Cerebellar nuclear complex (tissue), 1 donor: ENCODE results near the gene NSL1.
"Not testable (repeated sequence)": the region's sequence is repeated elsewhere in the genome, so short reads cannot be mapped to it uniquely, and the experiment has no call there.

ENCODE experiments used
- DNase-seq, 2 experiments: peaks; one replicate each; lab custom pipeline; 2025; lab: John Stamatoyannopoulos, UW

NSL1 gene

DNA sequence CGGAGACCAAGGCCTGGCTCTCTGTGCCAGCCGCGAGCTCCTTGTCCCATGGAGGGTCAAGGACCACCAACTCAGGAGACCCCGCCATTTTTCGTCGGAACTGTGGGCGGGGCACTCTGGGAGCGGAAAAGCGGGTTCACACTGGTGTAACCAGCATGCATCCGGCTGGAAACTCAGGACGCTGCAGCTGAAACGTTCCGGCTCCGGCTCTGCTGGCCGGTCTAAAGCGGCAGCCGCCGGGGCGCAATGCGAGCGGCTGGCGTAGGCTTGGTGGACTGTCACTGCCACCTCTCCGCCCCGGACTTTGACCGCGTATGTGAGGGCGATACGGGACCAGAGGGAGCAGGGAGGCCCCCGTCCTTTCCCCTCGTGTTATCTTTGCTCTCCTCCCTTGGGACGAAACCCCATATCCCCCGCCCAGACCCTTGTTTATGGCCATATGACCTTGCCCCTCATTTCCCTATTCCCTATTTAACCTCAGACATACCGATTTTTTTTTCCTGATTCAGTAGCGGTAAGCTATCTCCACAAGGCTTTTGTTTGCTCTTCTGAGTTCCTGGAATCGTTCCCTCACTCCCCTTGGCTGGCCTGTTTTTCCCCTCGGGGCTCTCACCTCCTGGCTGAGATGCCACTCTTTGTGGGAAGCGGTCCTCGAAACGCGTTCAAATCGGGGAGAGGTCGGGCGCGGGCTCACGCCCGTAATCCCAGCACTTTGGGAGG lies at the start of gene NSL1, which contains the start of gene TATDN3:
Gene NSL1 (minus strand): TSS at position 102 of the 720 bp plus-strand sequence. CDS start 14 bp downstream, at position 88.
Gene TATDN3 (plus strand): TSS at position 219 of the 720 bp plus-strand sequence. CDS start 28 bp downstream, at position 247.
- DNase-seq = peak in 1 of 2 experiments; percentile 52

GRCh38 chr1:212838145-212838544 lies 46.6 kb upstream of the NSL1 start:
- DNase-seq = no peak

DNA sequence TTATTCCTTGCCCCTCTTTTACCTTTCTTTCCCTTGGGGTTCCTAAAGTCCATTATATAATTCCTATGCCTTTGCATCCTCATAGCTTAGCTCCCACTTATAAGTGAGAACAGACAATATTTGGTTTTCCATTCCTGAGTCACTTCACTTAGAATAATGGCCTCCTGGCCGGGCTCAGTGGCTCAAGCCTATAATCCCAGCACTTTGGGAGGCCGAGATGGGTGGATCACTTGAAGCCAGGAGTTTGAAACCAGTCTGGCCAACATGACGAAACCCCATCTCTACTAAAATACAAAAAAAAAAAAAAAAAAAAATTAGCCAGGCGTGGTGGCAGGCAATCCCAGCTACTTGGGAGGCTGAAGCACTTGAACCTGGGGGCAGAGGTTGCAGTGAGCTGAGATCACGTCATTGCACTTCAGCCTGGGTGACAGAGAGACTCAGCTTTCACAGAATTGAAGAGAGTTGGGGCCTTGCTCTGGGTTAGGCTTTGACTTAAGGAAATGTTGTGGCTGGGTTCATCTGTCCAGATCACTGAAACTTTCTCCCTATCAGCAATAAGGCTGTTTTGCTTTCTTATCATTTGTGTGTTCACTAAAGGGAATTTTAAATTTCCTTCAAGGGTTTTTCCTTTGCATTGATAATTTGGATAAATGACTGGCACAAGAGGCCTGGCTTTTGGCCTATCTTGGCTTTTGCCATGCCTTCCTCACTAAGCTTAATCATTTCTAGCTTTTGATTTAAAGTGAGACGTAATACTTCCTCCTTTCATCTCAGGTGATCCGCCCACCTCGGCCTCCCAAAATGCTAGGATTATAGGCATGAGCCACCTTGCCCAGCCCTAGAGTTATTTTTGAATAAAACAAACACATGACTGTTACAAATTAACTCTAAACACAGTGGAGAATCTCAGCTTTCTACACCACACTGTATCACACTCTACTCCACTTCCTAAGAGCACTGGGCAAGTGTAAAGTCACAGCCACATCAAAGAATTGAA lies 41.9 kb upstream of the NSL1 start:
- DNase-seq = not testable (repeated sequence)

DNA sequence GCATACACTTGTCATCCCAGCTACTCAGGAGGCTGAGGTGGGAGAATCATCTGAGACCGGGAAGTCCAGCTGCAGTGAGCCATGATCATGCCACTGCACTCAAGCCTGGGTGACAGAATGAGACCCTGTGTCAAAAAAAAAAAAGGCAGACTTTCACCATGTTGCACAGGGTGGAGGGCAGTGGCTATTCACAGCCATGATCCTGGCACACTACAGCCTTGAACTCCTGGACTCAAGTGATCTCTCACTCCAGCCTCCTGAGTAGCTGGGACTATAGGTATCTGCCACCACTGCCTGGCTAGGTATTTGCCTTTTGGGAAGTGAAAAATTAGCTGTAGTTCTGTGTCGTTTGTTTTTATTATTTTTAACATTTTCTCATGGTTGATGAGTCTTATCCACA lies 36.8 kb upstream of the NSL1 start:
- no peak for DNase-seq

DNA sequence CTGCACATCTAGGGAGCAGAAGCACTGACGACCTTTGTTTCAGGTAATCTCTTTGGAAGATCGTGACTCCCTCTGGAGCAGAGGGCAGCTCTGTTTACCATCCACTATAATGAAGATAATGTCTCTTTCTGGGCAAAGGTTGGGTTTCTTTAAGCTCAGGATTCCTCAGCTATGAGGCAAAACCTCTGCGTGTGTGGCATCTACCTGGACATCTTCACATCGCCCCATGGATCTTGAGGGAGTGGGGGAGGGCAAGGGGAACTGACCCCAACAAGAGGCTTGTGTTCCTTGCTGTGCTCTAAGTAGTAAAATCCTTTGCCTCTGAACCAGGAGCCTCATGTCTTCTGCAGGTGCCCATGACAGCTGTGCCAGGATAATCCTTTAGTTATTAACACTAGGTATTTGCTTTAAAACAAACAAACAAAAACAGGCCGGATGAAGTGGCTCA lies 36.3 kb upstream of the NSL1 start:
- no peak for DNase-seq

DNA sequence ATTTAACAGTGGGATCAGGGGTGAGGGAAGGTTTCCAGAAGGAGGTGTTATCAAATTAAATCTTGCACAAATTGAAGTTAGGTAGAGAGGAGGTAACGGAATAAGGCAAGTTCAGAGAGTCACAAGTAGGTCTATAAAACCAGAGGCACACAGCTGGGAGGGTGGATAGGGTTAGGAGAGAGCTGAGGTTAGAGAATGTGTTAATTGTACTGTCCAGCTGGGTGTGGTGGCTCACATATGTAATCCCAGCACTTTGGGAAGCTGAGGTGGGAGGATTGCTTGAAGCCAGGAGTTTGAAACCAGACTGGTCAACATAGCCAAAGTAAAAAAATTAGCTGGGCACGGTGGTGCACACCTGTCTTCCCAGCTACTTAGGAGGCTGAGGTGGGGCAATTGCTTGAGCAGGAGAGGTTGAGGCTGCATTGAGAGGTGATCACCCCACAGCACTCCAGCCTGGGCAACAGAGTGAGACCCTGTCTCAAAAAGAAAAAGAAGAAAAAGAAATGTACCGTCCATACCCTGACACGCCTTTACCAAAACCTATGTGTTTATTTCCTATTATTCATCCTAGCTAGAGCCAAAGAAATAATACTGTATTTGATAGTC lies 35.7 kb upstream of the NSL1 start:
- no peak for DNase-seq

- DNase-seq = no peak
These were observed 34.3 kb upstream of the NSL1 start for GRCh38 chr1:212825798-212826452.

- no peak for DNase-seq
These were observed 32.6 kb upstream of the NSL1 start for GRCh38 chr1:212824201-212824600.

DNA sequence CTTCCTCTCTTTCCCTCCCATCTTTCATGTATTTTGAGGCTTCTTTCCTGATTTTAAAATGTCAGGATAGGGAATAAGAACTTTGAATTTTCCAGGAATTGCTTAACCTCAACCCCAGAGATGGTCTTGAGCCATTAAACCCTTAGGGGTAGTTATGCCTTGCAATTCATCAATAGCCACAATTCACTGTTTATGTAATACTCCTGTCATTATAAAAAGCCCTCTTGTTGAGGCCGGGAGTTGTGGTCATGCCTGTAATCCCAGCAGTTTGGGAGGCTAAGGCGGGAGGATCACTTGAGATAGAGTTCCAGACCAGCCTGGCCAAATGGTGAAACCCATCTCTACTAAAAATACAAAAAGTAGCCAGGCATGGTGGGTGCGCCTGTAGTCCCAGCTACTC lies 31.4 kb upstream of the NSL1 start:
- no peak for DNase-seq

GRCh38 chr1:212820969-212821368 lies 29.4 kb upstream of the NSL1 start:
- DNase-seq = no peak

DNA sequence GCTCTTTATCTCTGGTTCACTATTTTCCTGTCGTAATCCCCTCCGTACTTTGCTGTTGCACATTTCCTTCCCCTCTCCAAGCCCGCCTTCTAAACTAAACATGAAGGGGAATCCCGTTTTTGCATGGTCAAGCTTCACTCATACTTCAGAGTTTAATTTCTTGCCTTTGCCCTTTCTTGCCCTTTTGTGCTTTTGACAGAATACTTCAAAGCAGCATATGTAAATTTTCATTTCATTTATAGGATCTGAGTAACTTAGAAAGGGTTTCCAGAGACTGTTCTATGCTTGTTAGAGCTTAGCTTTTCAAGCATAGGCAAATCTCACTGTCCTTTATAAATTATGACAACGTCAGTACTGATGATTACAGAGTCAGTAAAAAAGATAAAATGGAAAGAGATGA lies 28.1 kb upstream of the NSL1 start:
- DNase-seq = no peak

- DNase-seq = no peak
These were observed 25.1 kb upstream of the NSL1 start for GRCh38 chr1:212816567-212817278.

GRCh38 chr1:212814537-212815334 lies 23.2 kb upstream of the NSL1 start:
- no peak for DNase-seq

- DNase-seq = no peak
These were observed 14.2 kb upstream of the NSL1 start for GRCh38 chr1:212805767-212806166.

- no peak for DNase-seq
These were observed 6.1 kb upstream of the NSL1 start for GRCh38 chr1:212797681-212798080.

GRCh38 chr1:212794561-212795014 lies 3.0 kb upstream of the NSL1 start:
- no peak for DNase-seq

DNA sequence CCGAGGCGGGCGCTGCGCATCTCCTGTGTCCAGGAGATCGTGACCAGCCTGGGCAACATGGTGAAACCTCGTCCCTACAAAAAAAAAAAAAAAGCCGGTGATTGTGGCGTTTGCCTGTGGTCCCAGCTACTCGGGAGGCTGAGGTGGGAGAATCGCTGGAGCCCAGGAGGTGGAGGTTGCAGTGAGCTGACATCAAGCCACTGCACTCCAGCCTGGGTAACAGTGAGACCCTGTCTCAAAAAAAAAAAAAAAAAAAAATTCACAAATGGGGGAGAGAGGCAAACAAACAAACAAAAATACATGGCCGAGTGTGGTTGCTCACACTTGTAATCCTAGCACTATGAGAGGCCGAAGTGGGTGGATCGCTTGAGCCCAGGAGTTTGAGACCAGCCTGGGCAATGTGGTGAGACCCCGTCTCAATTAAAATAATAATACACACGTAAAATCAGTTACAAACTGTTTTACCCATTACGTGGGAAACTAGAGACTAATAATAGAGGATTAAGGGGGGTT lies 875 bp upstream of the NSL1 start:
- DNase-seq = no peak

- no peak for DNase-seq
These were observed 309 bp downstream of the NSL1 start for GRCh38 chr1:212791261-212791675.

DNA sequence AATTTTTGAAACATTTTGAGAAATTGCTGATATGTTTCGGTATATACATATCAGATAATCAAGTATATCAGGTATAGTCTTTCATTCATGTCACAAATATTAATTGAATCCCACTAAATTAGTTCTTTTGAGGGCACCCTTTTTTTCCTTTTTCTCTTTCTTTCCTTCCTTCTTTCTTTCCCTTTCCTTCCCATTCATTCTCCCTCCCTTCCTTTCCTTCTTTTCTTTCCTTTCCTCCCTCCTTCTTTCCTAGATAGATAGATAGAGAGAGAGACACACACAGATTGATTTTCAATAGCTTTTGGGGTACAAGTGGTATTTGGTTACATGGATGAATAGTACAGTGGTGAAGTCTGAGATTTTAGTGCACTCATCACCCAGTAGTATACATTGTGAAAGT lies 5.7 kb downstream of the NSL1 start:
- no peak for DNase-seq

GRCh38 chr1:212783976-212784375 lies 7.6 kb downstream of the NSL1 start:
- no peak for DNase-seq
